CD4-positive, alpha-beta T cell (primary cell): Measurements from ENCODE around the gene PPP1R15A. TPM values are rescaled to one million over a fixed set of nuclear protein-coding genes. Genes with fewer than 3 reads are reported as not detected.
A peak's percentile ranks its signal among the peaks of the same experiment; 100 is the strongest.

Source experiments
- ATAC-seq: fragments of 200-7000 bp; cut with Tn5 transposase; one replicate; pipeline ENCODE4 v1.10.0; 2022; ENCODE audit warnings: mild to moderate bottlenecking; ENCODE audit not compliant: poor library complexity
- CTCF ChIA-PET: fragments of 350-600 bp; sonication (Branson Sonifier 250); formaldehyde crosslinking; loops from one replicate; lab custom pipeline; 2021; ENCODE audit warnings: antibody characterized with exemption, inconsistent platforms; lab: Charles Lee
- POLR2A ChIA-PET: fragments of 350-600 bp; sonication (Branson Sonifier 250); formaldehyde crosslinking; loops from one replicate; lab custom pipeline; 2021; ENCODE audit warnings: antibody characterized with exemption, inconsistent platforms; lab: Charles Lee
- DNase-seq, 14 experiments: peaks; one replicate each; pipeline ENCODE4 v3.0.0-alpha.2; 2013 to 2020; ENCODE audit warnings: mixed read lengths in 2 of 14
- H3K27ac ChIP-seq, 2 donors: one replicate each; pipeline versions ENCODE4 v1.5.1 to v1.7.0; 2013; ENCODE audit warnings: low read length in 2 of 2, low read depth in 1 of 2, mild to moderate bottlenecking in 1 of 2
- H3K27me3 ChIP-seq, 2 experiments: 1 replicate in 1 of 2; 2 replicates in 1 of 2; pipeline versions ENCODE4 v1.6.1 to v1.7.0; 2013; ENCODE audit warnings: low read length in 2 of 2, control low read depth in 1 of 2, mild to moderate bottlenecking in 1 of 2, moderate library complexity in 1 of 2; ENCODE audit not compliant: insufficient read depth in 2 of 2, control insufficient read depth in 1 of 2
- H3K36me3 ChIP-seq: one replicate; pipeline ENCODE4 v1.6.1; 2013; ENCODE audit warnings: low read length, control low read depth; ENCODE audit not compliant: insufficient read depth
- H3K4me1 ChIP-seq: one replicate; pipeline ENCODE4 v1.6.1; 2013; ENCODE audit warnings: low read length, control low read depth; ENCODE audit not compliant: insufficient read depth
- H3K4me3 ChIP-seq: one replicate; pipeline ENCODE4 v1.5.1; 2013; ENCODE audit warnings: mild to moderate bottlenecking, low read length, moderate library complexity
- H3K9me3 ChIP-seq, 2 experiments: 1 replicate in 1 of 2; 2 replicates in 1 of 2; pipeline versions ENCODE4 v1.6.1 to v1.7.0; 2013; ENCODE audit warnings: low read length in 2 of 2, mild to moderate bottlenecking in 2 of 2, control low read depth in 1 of 2, moderate library complexity in 1 of 2; ENCODE audit not compliant: control insufficient read depth in 1 of 2, insufficient read depth in 1 of 2
- H3K27ac Mint-ChIP-seq: one replicate; pipeline ENCODE4 v1.8.0; 2020; ENCODE audit warnings: mixed read lengths
- H3K27me3 Mint-ChIP-seq: one replicate; pipeline ENCODE4 v1.8.0; 2021; ENCODE audit warnings: mixed read lengths
- H3K36me3 Mint-ChIP-seq: one replicate; pipeline ENCODE4 v1.8.0; 2021; ENCODE audit warnings: low read depth, mixed read lengths
- H3K4me1 Mint-ChIP-seq: one replicate; pipeline ENCODE4 v1.8.0; 2021; ENCODE audit warnings: low read depth, mixed read lengths
- H3K4me3 Mint-ChIP-seq: one replicate; pipeline ENCODE4 v1.8.0; 2020; ENCODE audit warnings: mild to moderate bottlenecking, mixed read lengths
- H3K9me3 Mint-ChIP-seq: one replicate; pipeline ENCODE4 v1.8.0; 2020; ENCODE audit warnings: mixed read lengths
- intact Hi-C, 2 experiments: fragments of 100-400 bp; cut with DNase I in 1 of 2; cut with micrococcal nuclease in 1 of 2; formaldehyde crosslinking; loops; one replicate each; pipeline versions ENCODE4 v1.15.1 to v1.9.0; 2023 to 2025; cut with DNase I, micrococcal nuclease
- total RNA-seq, 174 experiments: library from RNA in 2 of 174; stranded (reverse) in 2 of 174; gene quantifications; one replicate each; pipeline ENCODE4 v1.2.3 and lab custom pipeline; 2021 to 2026
- TF ChIP-seq, protein P1 (sequence below): fragments of 200-600 bp; IDR thresholded peaks from one replicate; pipeline ENCODE4 v1.8.0; 2022; ENCODE audit warnings: antibody characterized with exemption, mild to moderate bottlenecking

PPP1R15A gene
- total RNA-seq, 2 experiments from 2014 or later, result 569 to 584 TPM

DNA sequence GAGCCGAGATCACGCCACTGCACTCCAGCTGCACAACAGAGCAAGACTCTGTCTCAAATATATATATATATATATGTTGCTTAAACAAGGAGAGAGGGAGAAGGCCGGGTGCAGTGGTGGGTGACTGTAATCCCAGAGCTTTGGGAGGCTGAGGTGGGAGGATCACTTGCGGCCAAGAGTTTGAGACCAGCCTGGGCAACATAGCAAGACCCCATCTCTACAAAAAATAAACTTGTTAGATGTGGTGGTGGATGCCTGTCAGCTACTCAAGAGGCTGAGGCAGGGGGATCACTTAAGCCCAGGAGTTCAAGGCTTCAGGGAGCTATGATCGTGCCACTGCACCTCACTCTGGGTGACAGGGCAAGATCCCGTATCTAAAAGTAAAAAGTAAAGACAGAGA, 30.6 kb upstream of the PPP1R15A start:
- DNase-seq, result no peak
- Histone ChIP-seq H3K9me3 (no peaks in the 10 kb centered on the region), H3K27ac (no peak overlapping the region), H3K27me3 (peaks cover 0 to 4% of the 10 kb centered on the region in 2 experiments), H3K36me3 (no peaks in the 10 kb centered on the region), H3K4me3 (no peak overlapping the region), H3K4me1 (peaks cover 9% of the 10 kb centered on the region)
- Mint-ChIP-seq H3K9me3 (no peaks in the 10 kb centered on the region), H3K4me3 (no peak overlapping the region), H3K27ac (no peak overlapping the region), H3K27me3 (peaks cover 4% of the 10 kb centered on the region), H3K4me1 (peaks cover 6% of the 10 kb centered on the region), H3K36me3 (no peaks in the 10 kb centered on the region)
- intact Hi-C loops, result loop anchor here in 1 of 2 experiments (5.0 kb wide), 1 partner anchor 334 kb away; no protein-coding TSS in a partner anchor
- no peak for ATAC-seq
- TF ChIP-seq, protein P1, sequence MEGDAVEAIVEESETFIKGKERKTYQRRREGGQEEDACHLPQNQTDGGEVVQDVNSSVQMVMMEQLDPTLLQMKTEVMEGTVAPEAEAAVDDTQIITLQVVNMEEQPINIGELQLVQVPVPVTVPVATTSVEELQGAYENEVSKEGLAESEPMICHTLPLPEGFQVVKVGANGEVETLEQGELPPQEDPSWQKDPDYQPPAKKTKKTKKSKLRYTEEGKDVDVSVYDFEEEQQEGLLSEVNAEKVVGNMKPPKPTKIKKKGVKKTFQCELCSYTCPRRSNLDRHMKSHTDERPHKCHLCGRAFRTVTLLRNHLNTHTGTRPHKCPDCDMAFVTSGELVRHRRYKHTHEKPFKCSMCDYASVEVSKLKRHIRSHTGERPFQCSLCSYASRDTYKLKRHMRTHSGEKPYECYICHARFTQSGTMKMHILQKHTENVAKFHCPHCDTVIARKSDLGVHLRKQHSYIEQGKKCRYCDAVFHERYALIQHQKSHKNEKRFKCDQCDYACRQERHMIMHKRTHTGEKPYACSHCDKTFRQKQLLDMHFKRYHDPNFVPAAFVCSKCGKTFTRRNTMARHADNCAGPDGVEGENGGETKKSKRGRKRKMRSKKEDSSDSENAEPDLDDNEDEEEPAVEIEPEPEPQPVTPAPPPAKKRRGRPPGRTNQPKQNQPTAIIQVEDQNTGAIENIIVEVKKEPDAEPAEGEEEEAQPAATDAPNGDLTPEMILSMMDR, result no peak
- CTCF ChIA-PET, result interaction anchor here (1.3 to 4.7 kb wide), 4 partner anchors 11 to 129 kb away, joined by 3 to 67 read pairs (median 32); no protein-coding TSS in a partner anchor
- POLR2A ChIA-PET, result interaction anchor here (2.0 kb wide), 1 partner anchor 46 kb away, joined by 10 read pairs; no protein-coding TSS in a partner anchor

DNA sequence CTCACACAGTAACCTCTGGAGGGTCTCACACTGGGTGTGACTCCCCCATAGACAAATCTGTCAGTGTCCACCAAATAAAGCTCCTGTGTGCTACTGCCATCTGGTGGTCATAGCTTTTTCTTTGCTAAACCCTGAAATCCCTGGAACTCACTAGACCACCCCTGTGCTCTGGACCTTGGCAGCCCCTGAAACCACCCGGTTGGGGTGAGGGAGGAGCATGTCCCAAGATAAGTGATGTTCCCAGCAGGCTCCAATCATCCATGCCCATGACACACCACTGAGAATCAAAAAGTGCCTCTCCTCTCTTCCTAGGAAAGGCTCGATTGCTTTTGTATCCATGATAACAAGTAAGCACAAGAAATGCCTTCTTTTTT, 29.4 kb upstream of the PPP1R15A start:
- DNase-seq (peak; percentile 9 to 79 (median 36)), ATAC-seq (peak; percentile 68)
- Mint-ChIP-seq H3K4me1 (no peaks in the 10 kb centered on the region), H3K4me3 (no peak overlapping the region), H3K9me3 (no peaks in the 10 kb centered on the region), H3K27ac (no peak overlapping the region), H3K36me3 (no peaks in the 10 kb centered on the region), H3K27me3 (no peaks in the 10 kb centered on the region)
- ChIA-PET POLR2A (interaction anchor here (0.6 to 2.0 kb wide), 5 partner anchors 29 to 123 kb away, joined by 3 to 10 read pairs (median 4); partner anchors contain the start of genes FTL and PPP1R15A), CTCF (interaction anchor here (0.6 to 4.7 kb wide), 14 partner anchors 13 to 197 kb away, joined by 3 to 67 read pairs (median 4); partner anchors contain the start of genes BCAT2, CA11, NUCB1 and PPP1R15A)
- intact Hi-C loops, result loop anchor here (1.0 to 5.0 kb wide), 4 partner anchors 47 to 335 kb away; no protein-coding TSS in a partner anchor
- no peaks in the 10 kb centered on the region for H3K4me1 ChIP-seq
- no peak overlapping the region for H3K27ac ChIP-seq
- H3K9me3 ChIP-seq, result no peaks in the 10 kb centered on the region
- TF ChIP-seq, protein P1, result peak; percentile 77
- no peak overlapping the region for H3K4me3 ChIP-seq
- no peaks in the 10 kb centered on the region for H3K27me3 ChIP-seq
- H3K36me3 ChIP-seq, result no peaks in the 10 kb centered on the region

DNA sequence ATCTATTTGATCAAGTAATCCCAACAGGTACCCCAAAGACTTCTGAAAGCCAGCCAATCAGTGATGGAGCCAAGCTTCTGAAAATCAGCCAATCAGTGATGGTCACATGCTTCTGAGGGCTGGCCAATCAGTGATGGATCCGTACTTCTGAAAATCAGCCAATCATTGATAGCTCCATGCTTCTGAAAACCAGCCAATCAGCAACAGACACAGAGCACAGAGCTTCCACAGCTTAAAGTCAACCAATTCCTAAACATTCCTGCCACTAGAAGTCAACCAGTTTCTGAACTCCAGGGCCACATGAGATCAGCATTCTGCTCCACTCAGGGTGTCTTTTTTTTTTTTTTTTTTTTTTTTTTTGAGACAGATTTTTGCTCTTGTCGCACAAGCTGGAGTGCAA, 27.7 kb upstream of the PPP1R15A start:
- ATAC-seq (no peak), DNase-seq (no peak)
- H3K27me3 ChIP-seq, result no peaks in the 10 kb centered on the region
- no peak overlapping the region for H3K27ac Mint-ChIP-seq
- ChIA-PET CTCF (interaction anchor here (0.6 to 4.7 kb wide), 5 partner anchors 45 to 126 kb away, joined by 3 to 67 read pairs (median 31); no protein-coding TSS in a partner anchor), POLR2A (interaction anchor here (0.5 to 0.6 kb wide), 2 partner anchors 14 to 49 kb away, joined by 3 to 4 read pairs; no protein-coding TSS in a partner anchor)
- no peak overlapping the region for H3K27ac ChIP-seq
- H3K4me3 ChIP-seq, result no peak overlapping the region
- no peaks in the 10 kb centered on the region for H3K4me1 ChIP-seq
- no peaks in the 10 kb centered on the region for H3K36me3 Mint-ChIP-seq
- no peaks in the 10 kb centered on the region for H3K27me3 Mint-ChIP-seq
- no peak overlapping the region for H3K4me3 Mint-ChIP-seq
- H3K9me3 ChIP-seq, result no peaks in the 10 kb centered on the region
- TF ChIP-seq, protein P1, result no peak
- intact Hi-C loops, result loop anchor here in 1 of 2 experiments (5.0 kb wide), 1 partner anchor 337 kb away; no protein-coding TSS in a partner anchor
- no peaks in the 10 kb centered on the region for H3K9me3 Mint-ChIP-seq
- H3K4me1 Mint-ChIP-seq, result no peaks in the 10 kb centered on the region
- no peaks in the 10 kb centered on the region for H3K36me3 ChIP-seq
